ENCODE measurements around the gene LRBA. TPM values are rescaled to one million over a fixed set of nuclear protein-coding genes. Genes with fewer than 3 reads are reported as not detected.

Gene LRBA
- total and polyA plus RNA-seq, 8 donors: 43.3 to 62.5 (median 52.3) TPM

- no peak for DNase-seq
- Histone ChIP-seq H3K4me1 (peaks cover 0 to 4% of the 10 kb centered on the region in 2 donors), H3K9me3 (no peaks in the 10 kb centered on the region), H3K36me3 (no peaks in the 10 kb centered on the region), H3K27ac (no peak overlapping the region), H3K4me3 (no peak overlapping the region), H3K27me3 (no peaks in the 10 kb centered on the region)
- ATAC-seq: no peak
- intact Hi-C loops (cut with DNase I): loop anchor here in 1 of 2 donors (10.0 kb wide), 1 partner anchor 235 kb away; no protein-coding TSS in a partner anchor
- TF ChIP-seq CTCF (IDR thresholded peaks at IDR 0.05): no peak
Measured at GRCh38 chr4:150240011-150240410, 775.1 kb downstream of the LRBA start.

- intact Hi-C loops (cut with DNase I): no loop called here
- no peak for ATAC-seq
- Histone ChIP-seq H3K4me1 (peaks cover 0 to 4% of the 10 kb centered on the region in 2 donors), H3K4me3 (no peak overlapping the region), H3K36me3 (no peaks in the 10 kb centered on the region), H3K27ac (no peak overlapping the region), H3K27me3 (no peaks in the 10 kb centered on the region), H3K9me3 (no peaks in the 10 kb centered on the region)
- DNase-seq: no peak
- TF ChIP-seq CTCF (IDR thresholded peaks at IDR 0.05): no peak
Measured at GRCh38 chr4:150238591-150238990, 776.5 kb downstream of the LRBA start.

GRCh38 chr4:150237110-150237872 is 777.8 kb downstream of the LRBA start:
- H3K36me3 ChIP-seq: no peaks in the 10 kb centered on the region
- DNase-seq (no peak), ATAC-seq (peak; percentile 75)
- H3K4me3 ChIP-seq: no peak overlapping the region
- H3K4me1 ChIP-seq: peaks cover 0 to 4% of the 10 kb centered on the region in 2 donors
- intact Hi-C loops (cut with DNase I): no loop called here
- H3K9me3 ChIP-seq: no peaks in the 10 kb centered on the region
- no peaks in the 10 kb centered on the region for H3K27me3 ChIP-seq
- peak overlapping the region in 1 of 2 donors; percentile 67 for H3K27ac ChIP-seq
- no peak for TF ChIP-seq CTCF (IDR thresholded peaks at IDR 0.05)

- no peak for TF ChIP-seq CTCF (IDR thresholded peaks at IDR 0.05)
- Histone ChIP-seq H3K4me1 (peaks cover 0 to 4% of the 10 kb centered on the region in 2 donors), H3K4me3 (no peak overlapping the region), H3K9me3 (no peaks in the 10 kb centered on the region), H3K27ac (peak overlapping the region in 1 of 2 donors; percentile 51), H3K36me3 (no peaks in the 10 kb centered on the region), H3K27me3 (no peaks in the 10 kb centered on the region)
- DNase-seq (no peak), ATAC-seq (peak; percentile 8)
- intact Hi-C loops (cut with DNase I): no loop called here
Measured at GRCh38 chr4:150236626-150237025, 778.5 kb downstream of the LRBA start.

GRCh38 chr4:150235808-150236271 is 779.2 kb downstream of the LRBA start:
- peaks cover 0 to 4% of the 10 kb centered on the region in 2 donors for H3K4me1 ChIP-seq
- H3K9me3 ChIP-seq: no peaks in the 10 kb centered on the region
- H3K4me3 ChIP-seq: no peak overlapping the region
- H3K27ac ChIP-seq: peak overlapping the region in 1 of 2 donors; percentile 51
- ATAC-seq (no peak), DNase-seq (no peak)
- intact Hi-C loops (cut with DNase I): no loop called here
- no peak for TF ChIP-seq CTCF (IDR thresholded peaks at IDR 0.05)
- no peaks in the 10 kb centered on the region for H3K36me3 ChIP-seq
- H3K27me3 ChIP-seq: no peaks in the 10 kb centered on the region
